ENCODE data around the gene ICA1. TPM values are rescaled to one million over a fixed set of nuclear protein-coding genes. Genes with fewer than 3 reads are reported as not detected.

ICA1 gene
- total and polyA plus RNA-seq, 7 donors = 1.6 to 4.1 (median 2.3) TPM

DNA sequence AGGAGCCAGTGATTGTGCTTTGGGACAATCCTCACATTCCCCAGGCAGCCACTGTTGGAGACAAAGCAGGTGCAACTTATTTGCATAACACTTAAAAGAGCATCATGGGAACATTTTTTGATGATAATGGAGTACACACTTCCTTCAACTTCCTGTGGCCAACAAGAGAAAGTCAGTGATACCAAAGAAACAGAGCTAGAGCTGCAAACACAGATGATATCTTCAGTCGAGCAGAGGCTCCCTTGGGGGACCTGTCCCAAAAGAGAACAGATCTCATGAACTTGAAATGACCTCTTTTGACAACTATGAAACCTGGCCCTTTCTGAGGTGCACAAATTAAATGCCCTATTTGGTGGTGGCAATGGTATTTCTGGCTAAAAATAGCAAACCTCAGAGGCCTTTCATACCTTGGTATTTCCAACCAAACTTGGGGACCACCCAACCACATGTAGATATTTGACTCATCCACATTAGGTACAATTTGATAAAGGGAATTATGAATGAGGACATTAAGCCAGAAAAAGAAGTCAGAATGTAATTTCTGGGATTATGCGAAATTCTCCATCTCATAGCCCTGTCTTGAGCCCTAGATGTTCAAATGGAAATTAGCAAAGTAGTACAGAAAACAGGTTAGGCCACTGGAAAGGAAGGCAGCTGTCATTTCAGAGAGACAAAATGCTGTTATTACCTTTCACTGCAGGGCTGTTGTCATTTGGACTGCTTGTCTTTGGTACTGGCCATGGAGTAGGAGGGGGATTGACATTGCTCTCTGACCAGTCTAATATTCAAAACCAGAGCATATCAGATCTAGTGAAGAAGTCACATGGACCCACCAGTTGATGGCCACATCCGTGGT is 146.2 kb downstream of the ICA1 start:
- Histone ChIP-seq H3K36me3 (ENCODE audit: insufficient read depth in 1 of 2, low read depth in 1 of 2) (no peaks in the 10 kb centered on the region), H3K4me3 (no peak overlapping the region), H3K9me3 (no peaks in the 10 kb centered on the region), H3K4me1 (no peaks in the 10 kb centered on the region), H3K27ac (no peak overlapping the region), H3K27me3 (ENCODE audit: insufficient read depth in 3 of 3, low read length in 2 of 3) (no peaks in the 10 kb centered on the region)
- intact Hi-C loops (cut with DNase I) = no loop called here
- TF ChIP-seq, protein P1, sequence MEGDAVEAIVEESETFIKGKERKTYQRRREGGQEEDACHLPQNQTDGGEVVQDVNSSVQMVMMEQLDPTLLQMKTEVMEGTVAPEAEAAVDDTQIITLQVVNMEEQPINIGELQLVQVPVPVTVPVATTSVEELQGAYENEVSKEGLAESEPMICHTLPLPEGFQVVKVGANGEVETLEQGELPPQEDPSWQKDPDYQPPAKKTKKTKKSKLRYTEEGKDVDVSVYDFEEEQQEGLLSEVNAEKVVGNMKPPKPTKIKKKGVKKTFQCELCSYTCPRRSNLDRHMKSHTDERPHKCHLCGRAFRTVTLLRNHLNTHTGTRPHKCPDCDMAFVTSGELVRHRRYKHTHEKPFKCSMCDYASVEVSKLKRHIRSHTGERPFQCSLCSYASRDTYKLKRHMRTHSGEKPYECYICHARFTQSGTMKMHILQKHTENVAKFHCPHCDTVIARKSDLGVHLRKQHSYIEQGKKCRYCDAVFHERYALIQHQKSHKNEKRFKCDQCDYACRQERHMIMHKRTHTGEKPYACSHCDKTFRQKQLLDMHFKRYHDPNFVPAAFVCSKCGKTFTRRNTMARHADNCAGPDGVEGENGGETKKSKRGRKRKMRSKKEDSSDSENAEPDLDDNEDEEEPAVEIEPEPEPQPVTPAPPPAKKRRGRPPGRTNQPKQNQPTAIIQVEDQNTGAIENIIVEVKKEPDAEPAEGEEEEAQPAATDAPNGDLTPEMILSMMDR (IDR thresholded peaks at IDR 0.05) = no peak
- DNase-seq (no peak), ATAC-seq (no peak)
- WGBS, 3 donors = 69 to 73% (median 70%) methylated on average over 3 of the region's 3 CpGs

DNA sequence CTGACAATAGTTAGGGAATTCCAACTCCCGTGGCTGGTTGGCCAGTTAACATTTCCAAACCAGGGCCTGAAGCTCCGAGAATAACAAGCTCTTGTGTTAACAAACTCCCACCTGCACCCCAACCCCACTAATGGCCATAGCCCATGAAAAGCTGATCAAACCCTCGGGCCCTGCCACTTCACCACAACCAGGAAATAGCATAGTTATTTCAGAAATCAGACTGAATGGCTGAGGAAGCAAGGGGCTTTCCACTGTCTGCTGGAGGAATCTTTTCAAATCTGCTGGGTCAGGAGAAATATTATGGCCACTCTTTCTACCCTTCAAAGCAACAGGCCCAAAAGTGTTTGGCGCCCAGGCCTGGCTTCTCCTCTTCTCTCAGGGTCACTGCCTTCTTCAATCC is 147.8 kb downstream of the ICA1 start:
- intact Hi-C loops (cut with DNase I) = no loop called here
- no peaks in the 10 kb centered on the region for H3K27me3 ChIP-seq (ENCODE audit: insufficient read depth in 3 of 3, low read length in 2 of 3)
- H3K4me1 ChIP-seq = no peaks in the 10 kb centered on the region
- TF ChIP-seq, protein P1 (IDR thresholded peaks at IDR 0.05) = no peak
- no peaks in the 10 kb centered on the region for H3K36me3 ChIP-seq (ENCODE audit: insufficient read depth in 1 of 2, low read depth in 1 of 2)
- H3K27ac ChIP-seq = no peak overlapping the region
- no peak overlapping the region for H3K4me3 ChIP-seq
- ATAC-seq (no peak), DNase-seq (no peak)
- 91 to 93% (median 93%) methylated on average over 4 of the region's 4 CpGs for WGBS, 3 donors
- H3K9me3 ChIP-seq = no peaks in the 10 kb centered on the region

DNA sequence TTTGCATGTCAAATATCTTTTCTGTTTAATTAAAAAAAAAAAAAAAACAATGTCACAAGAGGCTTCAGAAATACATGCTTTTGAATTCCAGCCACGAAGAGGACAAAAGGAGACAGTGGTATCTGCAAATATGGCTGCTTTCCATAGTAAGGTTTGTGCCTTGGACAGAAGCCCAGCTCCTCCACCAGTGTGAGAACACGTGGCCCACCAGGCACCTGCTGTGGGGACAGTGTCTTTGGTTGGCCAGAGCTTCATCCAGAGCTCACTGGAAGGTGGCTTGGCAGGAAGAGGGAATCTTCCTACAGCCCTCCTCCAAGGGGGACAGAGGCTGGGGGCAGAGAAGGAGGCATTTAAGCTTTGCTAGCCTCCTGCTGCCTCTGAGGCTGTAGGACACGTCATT is 148.8 kb downstream of the ICA1 start:
- DNase-seq = no peak
- H3K27ac ChIP-seq = no peak overlapping the region
- no peak for ATAC-seq
- no peaks in the 10 kb centered on the region for H3K27me3 ChIP-seq (ENCODE audit: insufficient read depth in 3 of 3, low read length in 2 of 3)
- H3K4me1 ChIP-seq = no peaks in the 10 kb centered on the region
- TF ChIP-seq, protein P1 (IDR thresholded peaks at IDR 0.05) = no peak
- no peak overlapping the region for H3K4me3 ChIP-seq
- intact Hi-C loops (cut with DNase I) = no loop called here
- WGBS, 3 donors = 59 to 63% (median 61%) methylated on average over 3 of the region's 3 CpGs
- H3K36me3 ChIP-seq (ENCODE audit: insufficient read depth in 1 of 2, low read depth in 1 of 2) = no peaks in the 10 kb centered on the region
- H3K9me3 ChIP-seq = no peaks in the 10 kb centered on the region

DNA sequence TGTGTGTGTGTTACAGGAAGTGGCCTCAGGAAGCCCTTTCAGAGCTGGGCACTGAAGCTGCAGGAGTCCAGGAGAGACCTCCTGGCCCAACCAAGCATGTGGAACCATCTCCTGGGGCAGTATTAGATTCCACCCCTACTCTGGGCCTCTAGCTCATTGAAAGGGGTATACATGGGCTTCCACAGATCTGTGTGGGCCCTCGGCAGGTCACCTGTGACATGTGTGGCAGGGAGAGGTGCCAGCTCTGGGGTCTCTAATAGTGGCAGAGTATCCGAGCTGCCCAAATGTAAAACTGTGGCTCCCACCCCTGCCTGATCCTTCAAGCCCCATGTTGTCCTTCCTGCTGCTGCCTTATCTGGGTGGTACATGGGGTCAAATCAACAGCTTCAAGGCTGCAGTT is 149.3 kb downstream of the ICA1 start:
- no peak for DNase-seq
- TF ChIP-seq, protein P1 (IDR thresholded peaks at IDR 0.05) = no peak
- no peak for ATAC-seq
- Histone ChIP-seq H3K27ac (no peak overlapping the region), H3K4me1 (no peaks in the 10 kb centered on the region), H3K36me3 (ENCODE audit: insufficient read depth in 1 of 2, low read depth in 1 of 2) (no peaks in the 10 kb centered on the region), H3K9me3 (no peaks in the 10 kb centered on the region), H3K27me3 (ENCODE audit: insufficient read depth in 3 of 3, low read length in 2 of 3) (no peaks in the 10 kb centered on the region), H3K4me3 (no peak overlapping the region)
- 94 to 100% (median 95%) methylated on average over 2 of the region's 2 CpGs for WGBS, 3 donors
- intact Hi-C loops (cut with DNase I) = no loop called here
